GM18909 (cell line): ENCODE measurements around the gene DMP1.

Experiments used
- ATAC-seq: cut with Tn5 transposase; IDR thresholded peaks from one replicate; pipeline ENCODE4 v1.9.1; 2021; ENCODE audit warnings: mild to moderate bottlenecking; ENCODE audit not compliant: unreplicated experiment, poor library complexity

Gene DMP1, protein sequence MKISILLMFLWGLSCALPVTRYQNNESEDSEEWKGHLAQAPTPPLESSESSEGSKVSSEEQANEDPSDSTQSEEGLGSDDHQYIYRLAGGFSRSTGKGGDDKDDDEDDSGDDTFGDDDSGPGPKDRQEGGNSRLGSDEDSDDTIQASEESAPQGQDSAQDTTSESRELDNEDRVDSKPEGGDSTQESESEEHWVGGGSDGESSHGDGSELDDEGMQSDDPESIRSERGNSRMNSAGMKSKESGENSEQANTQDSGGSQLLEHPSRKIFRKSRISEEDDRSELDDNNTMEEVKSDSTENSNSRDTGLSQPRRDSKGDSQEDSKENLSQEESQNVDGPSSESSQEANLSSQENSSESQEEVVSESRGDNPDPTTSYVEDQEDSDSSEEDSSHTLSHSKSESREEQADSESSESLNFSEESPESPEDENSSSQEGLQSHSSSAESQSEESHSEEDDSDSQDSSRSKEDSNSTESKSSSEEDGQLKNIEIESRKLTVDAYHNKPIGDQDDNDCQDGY

DNA sequence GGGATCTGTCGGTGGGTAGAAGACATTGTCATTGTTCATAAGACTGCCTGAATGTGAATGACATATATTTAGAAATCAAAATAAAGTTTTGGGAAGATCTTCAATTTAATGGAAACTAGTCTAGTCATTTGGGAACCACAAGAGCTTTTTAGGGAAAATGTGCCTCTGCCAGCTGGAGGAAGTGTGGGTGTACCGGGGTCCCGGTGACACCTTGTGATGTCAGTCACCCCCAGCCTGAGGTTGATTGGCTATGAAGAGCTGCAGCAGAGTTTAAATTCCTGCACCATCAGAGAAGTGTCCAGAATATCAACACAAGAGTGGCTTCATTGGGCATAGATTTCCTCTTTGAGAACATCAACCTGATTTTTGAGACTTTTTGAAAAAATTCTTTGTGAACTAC, at the start of gene DMP1:
TSS of gene DMP1 (plus strand) at position 301 of the 400 bp plus-strand sequence. CDS start 6,213 bp downstream, outside the sequence.
- ATAC-seq, result no peak

DNA sequence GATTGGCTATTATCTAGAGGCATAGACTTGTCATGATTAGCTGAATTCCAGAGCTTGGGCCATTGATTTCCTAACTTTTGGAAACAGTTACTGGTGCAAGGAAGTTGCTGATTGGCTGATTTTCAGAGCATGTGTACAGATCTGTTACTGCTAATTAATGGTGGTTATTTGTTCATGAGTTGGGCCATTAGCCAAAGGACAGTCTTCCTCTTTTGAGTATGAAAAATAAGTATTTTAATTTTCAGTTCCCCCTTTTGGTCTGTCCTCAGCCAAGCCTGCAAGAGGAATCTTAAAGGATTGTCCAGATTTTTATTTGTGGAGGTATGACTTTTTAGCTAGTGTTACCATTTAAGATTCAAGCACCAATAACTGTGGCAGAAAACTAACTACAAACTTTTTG, 48.7 kb upstream of the DMP1 start:
- ATAC-seq, result no peak

DNA sequence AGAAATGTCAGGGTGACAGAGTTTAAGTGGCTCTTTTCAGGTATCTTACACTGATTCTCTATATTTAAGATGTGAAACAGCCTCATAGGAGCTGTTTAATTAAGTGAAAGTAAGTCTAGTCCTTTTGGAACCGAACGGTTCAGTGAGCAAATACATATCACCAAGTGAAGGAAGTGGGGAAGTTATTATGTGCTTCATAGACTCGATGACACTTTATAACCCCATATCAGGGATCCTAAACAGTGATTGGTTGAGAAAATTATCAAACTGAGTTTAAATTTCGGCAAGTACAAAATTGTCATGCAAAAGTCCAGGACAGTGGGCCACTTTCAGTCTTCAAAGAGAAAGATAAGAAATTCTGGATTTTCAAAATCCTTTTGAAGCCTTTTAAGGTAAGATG, 41.9 kb upstream of the DMP1 start, which contains the start of gene DSPP:
TSS of gene DSPP (plus strand) at position 301 of the 400 bp plus-strand sequence. CDS start 2,380 bp downstream, outside the sequence.
- ATAC-seq, result no peak

DNA sequence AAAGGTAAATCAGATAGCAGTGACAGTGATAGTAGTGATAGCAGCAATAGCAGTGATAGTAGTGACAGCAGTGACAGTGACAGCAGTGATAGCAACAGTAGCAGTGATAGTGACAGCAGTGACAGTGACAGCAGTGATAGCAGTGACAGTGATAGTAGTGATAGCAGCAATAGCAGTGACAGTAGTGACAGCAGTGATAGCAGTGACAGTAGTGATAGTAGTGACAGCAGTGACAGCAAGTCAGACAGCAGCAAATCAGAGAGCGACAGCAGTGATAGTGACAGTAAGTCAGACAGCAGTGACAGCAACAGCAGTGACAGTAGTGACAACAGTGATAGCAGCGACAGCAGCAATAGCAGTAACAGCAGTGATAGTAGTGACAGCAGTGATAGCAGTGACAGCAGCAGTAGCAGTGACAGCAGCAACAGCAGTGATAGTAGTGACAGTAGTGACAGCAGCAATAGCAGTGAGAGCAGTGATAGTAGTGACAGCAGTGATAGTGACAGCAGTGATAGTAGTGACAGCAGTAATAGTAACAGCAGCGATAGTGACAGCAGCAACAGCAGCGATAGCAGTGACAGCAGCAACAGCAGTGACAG, 35.7 kb upstream of the DMP1 start:
- ATAC-seq, result no peak

DNA sequence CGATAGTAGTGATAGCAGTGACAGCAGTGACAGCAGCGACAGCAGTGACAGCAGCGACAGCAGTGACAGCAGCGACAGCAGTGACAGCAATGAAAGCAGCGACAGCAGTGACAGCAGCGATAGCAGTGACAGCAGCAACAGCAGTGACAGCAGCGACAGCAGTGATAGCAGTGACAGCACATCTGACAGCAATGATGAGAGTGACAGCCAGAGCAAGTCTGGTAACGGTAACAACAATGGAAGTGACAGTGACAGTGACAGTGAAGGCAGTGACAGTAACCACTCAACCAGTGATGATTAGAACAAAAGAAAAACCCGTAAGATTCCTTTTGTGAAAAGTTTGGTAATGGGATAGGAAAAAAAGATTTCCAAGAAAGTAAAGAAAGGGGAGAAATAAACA, 33.8 kb upstream of the DMP1 start:
- no peak for ATAC-seq

DNA sequence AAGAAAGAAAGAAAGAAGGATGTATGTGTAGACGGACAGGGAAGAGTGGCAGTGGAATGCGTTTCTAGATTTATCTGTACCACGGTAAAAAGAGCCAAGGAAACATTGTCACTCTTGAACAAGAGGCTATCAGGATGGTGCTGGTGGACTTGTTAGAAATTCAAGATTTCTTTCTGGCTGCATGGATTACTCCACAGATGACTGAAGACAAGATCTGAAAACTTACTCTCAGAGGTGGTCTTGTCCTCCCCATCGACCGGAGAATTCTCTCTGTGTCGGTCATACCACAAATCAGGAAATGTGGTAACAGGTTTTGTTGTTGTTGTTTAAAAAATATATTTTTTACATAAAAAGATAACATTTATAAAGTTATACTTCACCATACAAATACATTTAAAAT, 30.0 kb upstream of the DMP1 start:
- ATAC-seq, result no peak

DNA sequence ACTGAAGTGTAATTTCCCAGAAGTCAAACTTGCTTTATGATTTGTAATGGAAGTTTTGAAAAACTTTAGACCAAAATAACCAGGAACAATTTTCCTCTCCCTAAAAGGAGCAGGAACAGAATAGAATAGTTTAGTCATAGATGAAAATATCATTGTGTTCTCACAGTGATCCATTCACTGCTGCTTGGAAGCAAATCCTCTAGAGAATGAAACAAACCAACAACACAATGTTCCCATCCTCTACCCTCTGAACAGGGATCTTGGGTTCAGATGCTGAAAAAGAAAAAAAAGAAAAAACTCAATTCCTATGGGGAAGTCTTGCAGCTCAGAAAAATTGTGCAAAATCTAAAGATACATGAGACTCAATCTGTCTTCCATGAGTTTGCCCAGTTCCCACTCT, 29.6 kb upstream of the DMP1 start:
- no peak for ATAC-seq

DNA sequence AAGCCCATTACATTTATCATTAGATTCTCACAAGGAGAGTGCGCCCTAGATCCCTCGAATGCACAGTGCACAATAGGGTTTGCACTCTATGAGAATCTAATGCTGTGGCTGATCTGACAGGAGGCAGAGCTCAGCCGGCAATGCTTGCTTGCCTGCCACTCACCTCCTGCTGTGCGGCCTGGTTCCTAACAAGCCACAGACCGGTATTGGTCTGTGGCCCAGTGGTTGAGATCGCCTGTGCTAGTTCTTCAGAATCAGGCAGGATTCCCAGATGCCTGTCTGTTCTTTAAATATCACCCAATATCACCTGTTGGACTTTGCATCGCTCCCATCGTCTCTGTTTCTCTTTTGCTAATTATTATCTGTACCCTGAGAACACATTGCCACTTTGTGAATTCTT, 27.8 kb upstream of the DMP1 start:
- no peak for ATAC-seq

DNA sequence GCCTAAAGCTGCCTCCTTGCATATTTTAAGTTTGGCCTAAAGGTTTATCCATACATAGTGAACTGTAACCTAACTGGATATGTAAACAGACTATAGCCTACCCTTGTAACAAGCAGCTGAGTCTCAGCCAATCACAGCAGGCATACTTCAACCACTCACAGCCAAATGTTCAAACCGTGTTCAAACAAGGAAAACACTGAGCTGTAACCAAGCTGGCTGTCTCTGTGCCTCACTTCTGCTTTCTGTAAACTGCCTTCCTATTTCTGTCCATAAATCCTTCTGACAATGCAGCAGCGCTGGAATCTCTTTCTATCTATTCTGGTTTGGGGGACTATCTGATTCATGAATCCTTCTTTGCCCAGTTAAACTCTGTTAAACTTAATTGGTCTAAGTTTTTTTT, 25.4 kb upstream of the DMP1 start:
- no peak for ATAC-seq

DNA sequence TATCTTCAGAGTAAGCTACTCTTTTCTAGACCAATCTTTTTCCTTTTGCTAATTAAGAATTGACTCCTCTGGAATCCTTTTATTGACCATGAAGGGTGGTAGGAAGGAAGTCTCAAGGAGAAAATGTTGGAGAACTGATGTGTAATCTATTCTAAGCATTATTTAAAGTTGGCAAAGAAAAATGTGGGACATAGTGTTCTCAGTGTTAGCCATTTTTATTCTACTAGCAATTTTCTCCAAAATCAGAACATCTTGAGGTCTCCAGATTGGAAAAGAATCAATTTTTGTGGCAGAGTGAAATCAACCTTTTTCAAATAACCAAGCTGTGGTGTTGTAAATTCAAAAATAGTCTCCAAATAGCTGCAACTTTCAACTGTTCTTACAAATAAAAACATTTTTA, 18.4 kb upstream of the DMP1 start:
- ATAC-seq, result no peak

DNA sequence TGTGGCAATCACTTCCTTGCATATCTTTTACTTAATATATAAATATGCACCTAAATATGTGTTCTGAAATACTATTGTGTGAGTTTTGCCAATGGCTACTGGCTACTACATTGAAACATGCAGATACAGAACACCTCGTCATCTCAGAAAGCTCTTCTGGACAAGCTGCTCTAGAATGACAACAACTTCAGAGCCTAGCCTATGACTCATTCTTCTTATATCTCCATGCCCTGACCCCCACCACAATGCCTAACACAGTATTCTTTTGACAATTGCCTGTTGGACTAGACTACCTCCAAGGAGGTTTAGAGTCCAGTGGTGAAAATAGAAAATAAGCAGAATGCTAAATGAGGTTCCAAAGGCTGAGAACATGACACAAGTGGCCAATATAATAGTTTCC, 17.6 kb upstream of the DMP1 start:
- no peak for ATAC-seq

DNA sequence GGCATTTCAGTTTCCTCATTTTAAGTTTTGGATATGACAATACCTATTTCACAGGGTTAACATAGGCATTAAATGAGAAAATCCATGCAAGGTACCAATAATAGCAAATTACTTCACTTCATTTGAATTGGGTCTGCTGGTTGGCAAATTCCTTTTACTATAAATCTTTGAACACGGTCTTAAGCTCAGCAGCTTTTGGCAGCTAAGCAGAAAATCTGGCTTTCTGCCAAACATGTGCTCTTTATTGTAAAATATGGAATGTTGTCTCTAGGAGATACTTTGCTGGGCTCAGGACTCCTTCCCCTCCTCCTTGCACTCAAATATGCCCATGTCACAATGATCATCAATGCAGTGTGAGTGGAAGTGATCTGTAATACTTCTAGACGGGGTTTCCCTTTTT, 16.8 kb upstream of the DMP1 start:
- ATAC-seq, result no peak

DNA sequence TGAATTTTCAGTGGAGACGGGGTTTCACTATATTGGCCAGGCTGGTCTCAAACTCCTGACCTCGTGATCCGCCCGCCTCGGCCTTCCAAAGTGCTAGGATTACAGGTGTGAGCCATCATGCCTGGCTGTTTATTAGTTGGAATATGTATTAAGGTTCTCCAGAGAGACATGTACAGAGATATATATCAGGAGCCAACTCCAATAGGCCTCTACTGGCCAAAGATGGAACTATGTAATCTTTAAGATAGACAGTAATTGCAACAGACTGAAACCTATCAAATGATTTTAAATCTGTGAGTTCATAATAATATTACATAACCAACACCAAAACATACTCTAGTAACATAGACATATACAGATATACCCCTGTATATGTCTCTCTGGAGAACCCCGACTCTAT, 5.8 kb upstream of the DMP1 start:
- no peak for ATAC-seq

DNA sequence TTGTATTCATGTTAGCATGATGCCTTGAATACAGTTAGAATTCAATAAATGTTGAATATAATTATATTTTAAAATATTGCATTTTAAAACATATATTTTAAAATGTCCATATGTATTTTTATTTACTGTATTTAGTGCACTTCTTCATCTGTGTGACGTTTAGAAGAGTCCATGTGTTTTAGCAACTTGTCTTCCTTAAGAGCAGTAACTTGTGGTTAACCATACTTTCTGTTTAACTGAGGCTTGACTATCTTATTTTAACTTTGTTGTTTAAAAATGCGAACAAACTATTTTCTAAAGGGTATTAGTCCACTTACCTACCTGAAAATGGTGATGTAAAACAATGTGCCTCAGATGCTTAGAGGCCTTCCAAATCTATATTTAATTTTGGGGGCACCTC, 858 bp downstream of the DMP1 start:
- ATAC-seq, result no peak

DNA sequence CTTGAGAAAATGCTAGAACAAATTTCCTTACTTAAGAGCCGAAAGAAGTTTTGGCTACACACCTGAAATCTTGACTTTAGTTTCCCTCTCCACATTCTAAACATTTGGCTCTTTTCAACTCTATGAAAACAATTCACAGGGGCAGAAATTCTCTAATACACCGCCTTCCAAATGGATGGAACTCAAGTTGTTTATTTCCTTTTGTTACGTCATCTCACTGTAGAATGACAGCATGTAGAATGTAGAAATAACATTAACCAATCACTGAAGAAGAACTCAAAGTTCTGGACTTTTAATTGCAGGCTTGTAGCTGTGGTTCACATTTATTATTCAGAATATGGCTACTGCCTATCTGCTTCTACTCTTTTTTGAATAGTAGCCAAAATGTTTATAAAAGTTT, 1.9 kb downstream of the DMP1 start:
- ATAC-seq, result no peak

DNA sequence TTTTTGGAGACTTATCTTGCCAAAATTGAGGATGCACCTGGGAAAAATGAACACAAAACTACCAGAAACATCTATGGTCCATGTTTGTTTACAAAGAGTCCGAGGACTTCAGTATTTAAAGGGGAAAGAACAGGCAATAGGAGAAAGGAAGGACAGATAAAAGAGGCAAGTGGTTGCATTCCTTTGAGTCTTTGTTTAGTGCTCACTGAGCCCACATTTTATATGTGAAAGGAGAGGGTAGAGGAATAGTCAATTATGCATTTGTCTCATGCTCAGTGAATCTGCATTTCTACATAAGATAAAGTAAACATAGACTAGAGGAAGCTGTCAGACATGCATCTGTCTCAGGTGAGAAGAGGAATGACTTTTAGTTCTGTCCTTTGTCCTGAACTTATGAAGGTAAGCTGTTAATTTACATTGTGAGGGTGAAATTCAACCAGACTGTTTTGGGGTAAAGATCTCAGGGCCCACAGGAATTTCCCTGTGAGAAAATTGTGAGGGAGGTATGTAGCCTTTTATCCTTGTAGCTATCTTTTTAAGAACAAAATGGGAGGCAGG, 4.5 kb downstream of the DMP1 start:
- no peak for ATAC-seq

DNA sequence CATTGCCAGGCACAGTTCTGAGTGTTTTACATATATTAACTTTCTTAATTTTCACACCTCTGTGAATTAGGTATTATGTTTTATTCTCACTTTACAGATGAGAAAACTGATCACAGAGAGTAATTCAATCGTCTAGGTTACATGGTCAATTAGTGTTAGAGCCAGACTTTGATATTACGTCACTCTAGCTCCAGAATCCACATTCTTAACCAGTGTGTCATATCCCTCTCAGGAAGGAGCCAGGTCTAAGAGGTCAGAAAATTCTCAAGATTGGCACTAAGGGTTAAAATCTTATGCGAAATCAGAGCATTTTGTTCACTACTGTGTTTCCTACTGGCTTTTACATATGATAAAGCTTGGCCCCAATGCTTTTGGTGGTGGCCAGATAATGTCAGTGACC, 7.4 kb downstream of the DMP1 start:
- no peak for ATAC-seq

DNA sequence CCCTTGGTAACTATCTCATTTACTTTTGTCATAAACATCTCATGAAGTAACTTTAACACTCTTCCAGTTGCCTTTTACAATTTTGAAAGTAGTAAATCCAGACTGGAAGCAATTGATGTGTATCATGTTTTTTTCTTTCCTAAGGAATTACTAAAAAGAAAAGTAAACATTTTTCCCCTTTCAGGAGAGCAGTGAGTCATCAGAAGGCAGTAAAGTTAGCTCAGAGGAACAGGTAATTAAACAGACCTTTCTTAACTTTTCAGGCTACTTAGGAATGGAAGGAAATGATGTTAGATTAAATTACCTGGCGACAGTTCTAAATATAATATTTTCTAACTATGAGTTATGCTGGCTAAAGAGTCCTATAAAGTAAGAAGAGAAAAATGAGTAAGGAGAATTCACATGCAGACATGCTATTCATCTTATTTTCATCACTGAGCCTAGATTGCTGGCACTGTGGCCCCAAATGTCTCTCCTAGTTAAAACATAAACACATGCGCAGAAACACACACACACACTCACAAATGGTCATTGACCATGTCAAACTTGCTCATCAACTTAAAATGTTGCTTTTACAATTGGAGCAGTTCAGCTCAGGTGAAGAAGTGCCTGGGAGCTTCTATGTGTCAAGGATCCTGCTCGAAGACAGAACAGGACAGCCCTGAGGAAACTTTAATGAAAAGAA, 9.3 kb downstream of the DMP1 start:
- no peak for ATAC-seq

DNA sequence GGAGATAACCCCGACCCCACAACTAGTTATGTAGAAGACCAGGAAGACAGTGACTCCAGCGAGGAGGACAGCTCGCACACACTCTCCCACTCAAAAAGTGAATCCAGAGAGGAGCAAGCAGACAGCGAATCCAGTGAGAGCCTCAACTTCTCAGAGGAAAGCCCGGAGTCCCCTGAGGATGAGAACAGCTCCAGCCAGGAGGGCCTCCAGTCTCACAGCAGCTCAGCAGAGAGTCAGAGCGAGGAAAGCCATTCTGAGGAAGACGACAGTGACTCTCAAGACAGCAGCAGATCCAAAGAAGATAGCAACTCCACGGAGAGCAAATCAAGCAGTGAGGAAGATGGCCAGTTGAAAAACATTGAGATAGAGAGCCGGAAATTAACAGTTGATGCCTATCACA, 12.8 kb downstream of the DMP1 start:
- ATAC-seq, result no peak

DNA sequence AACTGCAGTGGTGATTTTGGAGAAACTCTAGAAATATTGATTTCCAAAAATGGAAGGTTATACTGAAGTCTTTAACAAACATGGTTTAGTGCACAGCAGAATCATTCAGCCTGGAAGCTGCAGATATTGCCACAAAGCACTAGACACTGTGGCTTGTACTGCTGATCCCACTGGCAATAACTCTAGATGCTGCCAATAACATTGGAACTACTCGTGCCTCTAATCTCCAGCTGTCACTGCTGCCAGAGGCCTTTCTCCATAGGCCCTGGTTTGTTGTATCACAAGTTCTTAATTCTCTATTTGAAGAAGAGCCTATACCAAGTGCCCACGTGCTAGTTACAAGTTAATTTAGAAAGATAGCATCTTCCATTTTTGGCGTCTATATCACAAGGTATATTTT, 19.3 kb downstream of the DMP1 start:
- ATAC-seq, result no peak

DNA sequence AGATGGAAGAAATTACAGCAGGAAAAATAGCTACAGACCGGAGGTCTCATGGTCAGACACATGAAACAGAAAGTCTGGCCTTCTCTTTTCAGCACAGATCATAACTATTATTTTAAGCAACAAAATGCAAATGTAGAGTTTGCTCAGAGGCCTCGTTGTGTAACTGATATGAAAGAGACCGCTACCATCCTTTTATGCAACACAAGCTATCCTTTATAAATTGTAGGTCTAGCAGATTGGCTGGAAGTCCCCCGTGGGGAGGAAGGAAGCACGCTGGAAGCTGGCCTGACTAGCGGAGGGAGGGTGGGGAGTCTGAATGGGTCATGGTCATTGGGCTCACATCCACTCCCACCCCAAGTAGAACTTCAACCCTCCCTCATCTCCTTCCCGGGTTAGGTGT, 27.7 kb downstream of the DMP1 start:
- peak; percentile 67 for ATAC-seq
